Suppressor macrophage (primary cell): ENCODE measurements around the gene GSTT2.
"Not testable (repeated sequence)": the region's sequence is repeated elsewhere in the genome, so short reads cannot be mapped to it uniquely, and the experiment has no call there.

ENCODE experiments used
- DNase-seq, 4 experiments: peaks; one replicate each; pipeline ENCODE4 v3.0.0-alpha.2; 2020 to 2022

The GSTT2 gene

GRCh38 chr22:23974836-23975352, 5.0 kb upstream of the GSTT2 start:
- not testable (repeated sequence) for DNase-seq

GRCh38 chr22:23977304-23977703, 2.6 kb upstream of the GSTT2 start:
- DNase-seq = not testable (repeated sequence)

GRCh38 chr22:23980567-23980966, 633 bp downstream of the GSTT2 start:
- not testable (repeated sequence) for DNase-seq

DNA sequence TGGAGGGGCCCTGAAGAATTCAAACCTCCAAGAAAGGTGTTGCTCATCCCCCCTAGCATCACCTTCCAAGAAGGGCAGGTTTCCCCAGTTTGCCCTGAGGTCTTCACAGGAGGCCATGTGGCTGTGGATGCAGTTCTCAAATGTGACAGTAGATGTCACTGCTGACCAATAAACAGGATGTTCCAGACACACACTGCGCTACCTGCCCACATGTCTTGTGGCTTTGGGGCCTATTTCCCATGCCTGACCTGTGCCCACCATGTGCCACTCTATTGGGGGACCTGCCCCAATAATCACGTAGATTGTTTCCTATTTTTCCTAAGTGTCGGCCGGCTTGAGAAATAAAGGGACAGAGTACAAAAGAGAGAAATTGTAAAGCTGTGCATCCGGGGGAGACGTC, 4.5 kb downstream of the GSTT2 start:
- DNase-seq = peak in 3 of 4 experiments; percentile 22 to 69 (median 55)

GRCh38 chr22:23986089-23986488, 6.2 kb downstream of the GSTT2 start:
- not testable (repeated sequence) for DNase-seq

DNA sequence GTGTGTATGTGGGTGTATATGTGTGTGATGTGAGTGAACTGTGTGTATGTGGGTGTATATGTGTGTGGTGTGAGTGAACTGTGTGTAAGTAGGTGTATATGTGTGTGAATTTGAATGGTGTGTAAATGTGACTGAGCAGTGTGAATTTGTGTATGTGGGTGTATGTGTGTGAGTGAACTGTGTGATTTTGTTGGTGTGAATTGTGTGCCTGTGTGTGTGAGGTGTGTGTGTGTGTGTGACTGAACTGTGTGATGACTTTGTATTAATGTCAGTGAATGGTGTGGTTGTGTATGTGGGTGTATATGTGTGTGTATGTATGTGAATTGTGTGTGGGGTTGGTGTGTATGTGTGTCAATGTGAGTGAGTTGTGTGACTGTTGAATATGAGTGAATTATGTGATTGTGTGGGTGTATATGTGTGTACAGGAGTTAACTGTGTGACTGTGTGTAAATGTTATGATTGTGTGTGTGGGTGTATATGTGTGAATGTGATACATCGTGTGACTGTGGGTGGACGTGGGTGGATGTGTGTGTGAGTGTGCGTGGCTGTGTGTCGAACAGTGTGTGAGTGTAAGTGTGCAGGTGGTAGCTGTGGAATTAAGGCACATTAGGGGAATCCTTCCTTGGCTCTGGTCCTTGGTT, 6.7 kb downstream of the GSTT2 start:
- DNase-seq = not testable (repeated sequence)

- DNase-seq = peak in 3 of 4 experiments; percentile 27 to 66 (median 30)
These were observed 9.8 kb downstream of the GSTT2 start for GRCh38 chr22:23989583-23990244.

DNA sequence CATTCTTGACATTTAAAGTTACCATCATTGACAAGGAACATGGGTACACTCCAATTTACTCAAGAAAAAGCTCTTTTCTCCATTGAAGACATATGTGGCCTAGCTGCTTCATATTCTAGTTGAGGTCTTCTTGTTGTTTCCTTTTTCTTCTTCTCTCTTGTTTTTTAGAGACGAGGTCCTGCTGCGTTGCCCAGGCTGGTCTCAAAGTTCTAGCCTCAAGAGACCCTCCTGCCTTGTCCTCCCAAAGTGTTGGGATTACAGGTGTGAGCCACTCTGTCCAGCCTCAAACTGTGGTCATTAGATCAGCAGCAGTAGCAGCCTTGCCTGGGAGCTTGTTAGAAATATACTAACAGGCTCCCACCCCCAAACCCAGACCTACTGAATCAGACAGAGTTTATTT, 13.1 kb downstream of the GSTT2 start:
- DNase-seq = not testable (repeated sequence)

DNA sequence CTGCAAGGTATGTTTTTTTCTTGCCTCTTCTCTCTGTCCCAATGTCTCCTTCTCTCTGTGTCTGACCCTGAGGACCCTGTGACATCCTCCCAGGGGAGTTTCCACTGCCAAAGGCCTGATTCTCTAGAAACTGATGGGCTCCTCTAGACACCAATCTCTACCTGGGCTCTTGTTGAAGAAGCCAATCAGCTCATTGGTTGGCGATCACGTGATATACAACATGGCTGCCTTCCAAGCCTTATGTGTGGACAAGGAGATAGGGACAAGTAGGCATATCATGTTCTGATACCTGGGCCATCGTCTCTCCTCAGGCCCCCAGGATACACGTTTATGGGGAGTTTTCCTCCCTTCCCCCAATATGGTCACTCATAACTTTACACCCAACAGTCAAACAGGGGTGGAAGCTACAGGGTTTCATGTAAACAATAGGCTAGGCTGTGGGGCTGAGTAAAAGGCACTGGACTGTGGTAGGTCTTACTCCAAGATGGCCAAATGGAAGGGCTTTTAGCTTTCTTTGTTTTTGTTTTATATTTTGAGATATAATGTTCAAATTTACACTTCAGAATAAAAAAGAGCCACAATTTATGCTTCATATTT, 13.7 kb downstream of the GSTT2 start:
- DNase-seq = not testable (repeated sequence)

- DNase-seq = no peak
These were observed 17.2 kb downstream of the GSTT2 start for GRCh38 chr22:23997092-23997491.

DNA sequence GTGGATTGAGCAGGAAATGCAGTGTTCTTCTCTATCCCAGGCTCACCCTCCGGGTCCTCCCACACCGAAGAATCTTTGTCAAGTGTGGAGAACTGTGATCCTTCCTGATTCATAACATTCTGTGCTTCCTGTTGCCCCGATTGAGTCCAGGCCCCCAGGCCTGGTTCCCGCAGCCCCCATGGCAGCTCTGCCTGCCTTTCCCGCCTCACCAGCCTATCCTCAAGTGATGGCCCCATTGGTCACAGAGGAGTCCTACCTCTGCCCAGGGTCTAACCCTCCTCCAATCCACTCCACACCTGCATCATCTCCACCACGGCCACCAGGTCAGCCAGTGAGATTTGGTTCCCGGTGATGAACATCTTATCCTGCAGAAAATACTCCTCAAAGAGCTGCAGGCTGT, 19.8 kb downstream of the GSTT2 start:
- DNase-seq = not testable (repeated sequence)

DNA sequence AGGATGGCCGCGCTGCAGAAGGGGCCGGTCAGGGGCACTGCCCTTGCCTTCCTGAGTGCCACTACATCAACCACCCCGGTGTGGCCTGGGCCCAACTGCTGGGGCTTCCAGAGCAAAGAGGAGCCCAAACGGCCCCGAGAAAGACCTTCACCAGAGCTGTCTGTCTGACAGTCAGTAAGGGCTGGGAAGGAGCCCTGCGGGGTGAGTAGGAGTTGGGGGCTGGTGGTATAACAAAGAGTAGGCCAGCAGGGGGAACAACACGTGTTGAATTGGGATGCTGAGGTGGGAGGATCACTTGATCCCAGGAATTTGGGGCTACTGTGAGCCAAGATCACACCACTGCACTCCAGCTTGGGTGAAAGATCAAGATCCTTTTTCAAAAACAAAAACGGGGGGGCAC, 21.4 kb downstream of the GSTT2 start:
- DNase-seq = no peak

- DNase-seq = no peak
These were observed 22.3 kb downstream of the GSTT2 start for GRCh38 chr22:24002272-24002671.

DNA sequence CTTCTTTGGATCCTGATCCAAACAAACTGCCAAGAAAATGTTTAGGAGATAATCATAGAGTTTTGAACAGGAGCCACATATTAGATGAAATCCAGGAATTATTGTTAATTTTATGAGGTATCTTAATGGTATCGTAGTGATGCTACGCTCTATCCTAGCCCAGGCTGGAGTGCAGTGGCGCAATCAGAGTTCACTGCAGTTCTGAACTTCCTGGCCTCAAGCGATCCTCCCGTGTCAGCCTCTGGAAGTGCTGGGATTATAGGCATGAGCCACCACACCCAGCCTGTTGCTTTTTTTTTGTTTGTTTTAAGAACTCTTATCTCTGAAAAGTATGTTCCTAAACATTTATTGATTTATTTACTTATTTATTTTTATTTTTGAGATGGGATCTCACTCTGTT, 22.9 kb downstream of the GSTT2 start:
- DNase-seq = no peak

DNA sequence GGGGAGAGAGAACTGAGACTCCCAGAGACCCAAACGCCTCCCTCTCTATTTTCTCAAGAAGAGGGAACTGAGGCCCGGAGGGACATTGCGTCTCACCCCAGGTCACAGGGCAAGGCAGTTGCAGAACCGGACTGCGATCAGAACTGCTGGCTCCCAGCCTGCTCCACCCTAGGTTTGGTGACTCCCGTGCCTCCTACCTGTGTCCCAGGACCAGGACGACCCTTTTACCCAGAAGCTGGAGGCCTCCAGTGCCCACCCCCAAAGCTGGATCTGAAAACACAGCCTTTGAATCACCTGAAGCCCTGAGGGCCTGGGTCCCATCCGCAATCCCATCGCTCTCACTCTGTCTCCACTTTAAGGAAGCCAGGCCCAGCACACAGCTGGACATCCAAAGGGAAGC, 24.0 kb downstream of the GSTT2 start:
- no peak for DNase-seq

DNA sequence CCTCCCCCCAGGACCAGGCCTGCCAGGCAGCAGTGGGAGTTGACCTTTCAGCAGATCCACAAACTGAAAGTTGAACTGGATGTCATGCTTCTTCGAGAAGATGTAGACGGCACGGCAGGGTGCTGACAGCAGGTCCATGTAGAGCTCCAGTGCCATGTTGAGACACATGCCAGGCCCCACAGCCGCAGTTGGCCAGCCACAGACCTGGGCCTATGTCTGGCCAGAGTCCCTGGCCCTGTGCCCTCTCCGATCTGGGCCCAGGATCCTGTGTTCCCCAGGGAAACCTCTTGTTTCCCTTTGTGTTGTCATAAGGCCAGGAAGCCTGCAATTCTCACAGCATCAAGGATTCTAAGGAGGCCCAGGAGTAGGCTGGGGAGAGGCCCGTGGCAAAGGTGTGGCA, 25.3 kb downstream of the GSTT2 start, which contains the start of gene GSTT4:
Gene GSTT4, minus strand, starts transcription at position 253 of the 400 bp plus-strand sequence. Its CDS starts 97 bp downstream, at position 156.
- DNase-seq = no peak

- no peak for DNase-seq
These were observed 26.4 kb downstream of the GSTT2 start for GRCh38 chr22:24006207-24006913.

GRCh38 chr22:24006914-24007214, 26.9 kb downstream of the GSTT2 start:
- no peak for DNase-seq

DNA sequence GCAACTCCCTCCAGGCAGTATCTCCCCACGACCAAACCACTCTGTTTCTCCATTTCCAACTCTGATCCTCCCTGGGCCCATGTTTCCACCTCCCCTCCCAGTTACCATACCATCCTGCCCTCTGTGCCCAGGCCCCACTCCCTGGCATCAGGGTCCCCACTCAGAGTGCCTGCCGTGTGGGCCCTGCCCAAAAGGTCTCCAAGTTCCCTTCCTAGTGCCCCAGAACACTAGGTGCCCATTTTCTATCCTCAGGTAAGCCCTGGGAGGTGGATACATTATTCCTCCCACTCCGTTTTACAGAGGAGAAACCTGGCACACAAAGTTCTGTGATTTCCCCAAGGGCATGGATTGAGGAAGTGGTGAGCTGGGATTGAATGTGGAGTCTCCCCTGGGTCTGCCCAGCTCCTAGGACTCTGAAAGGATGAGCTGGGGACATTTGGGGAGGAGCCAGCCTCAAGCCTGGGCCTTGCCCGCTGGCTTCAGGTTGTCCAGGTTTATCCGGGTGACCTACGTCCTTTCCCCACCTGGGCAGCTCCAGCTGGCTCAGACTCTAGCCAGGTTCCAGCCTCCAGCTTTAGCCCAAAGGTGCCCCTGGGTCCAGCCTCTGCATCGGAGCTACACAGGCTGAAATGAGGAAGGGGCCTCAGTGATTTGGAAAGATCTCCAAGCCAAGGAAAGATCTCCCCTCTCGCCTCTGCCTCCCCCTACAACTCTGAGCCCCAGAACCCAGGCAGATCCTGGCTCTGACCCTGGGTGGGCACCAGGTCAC, 27.5 kb downstream of the GSTT2 start:
- DNase-seq = no peak

DNA sequence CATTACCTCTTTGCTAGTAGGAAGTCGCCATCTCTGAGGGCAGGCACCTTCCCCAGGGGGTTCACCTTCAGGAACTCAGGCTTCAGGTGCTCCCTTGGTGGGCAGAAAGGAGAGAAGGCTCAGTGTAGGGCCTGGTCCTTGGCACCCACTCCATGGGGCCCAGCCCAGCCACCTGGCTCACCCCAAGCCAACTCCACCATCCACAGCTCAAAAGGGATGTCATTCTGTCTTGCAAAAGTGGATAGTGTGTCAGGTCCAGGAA, 28.0 kb downstream of the GSTT2 start:
- no peak for DNase-seq

DNA sequence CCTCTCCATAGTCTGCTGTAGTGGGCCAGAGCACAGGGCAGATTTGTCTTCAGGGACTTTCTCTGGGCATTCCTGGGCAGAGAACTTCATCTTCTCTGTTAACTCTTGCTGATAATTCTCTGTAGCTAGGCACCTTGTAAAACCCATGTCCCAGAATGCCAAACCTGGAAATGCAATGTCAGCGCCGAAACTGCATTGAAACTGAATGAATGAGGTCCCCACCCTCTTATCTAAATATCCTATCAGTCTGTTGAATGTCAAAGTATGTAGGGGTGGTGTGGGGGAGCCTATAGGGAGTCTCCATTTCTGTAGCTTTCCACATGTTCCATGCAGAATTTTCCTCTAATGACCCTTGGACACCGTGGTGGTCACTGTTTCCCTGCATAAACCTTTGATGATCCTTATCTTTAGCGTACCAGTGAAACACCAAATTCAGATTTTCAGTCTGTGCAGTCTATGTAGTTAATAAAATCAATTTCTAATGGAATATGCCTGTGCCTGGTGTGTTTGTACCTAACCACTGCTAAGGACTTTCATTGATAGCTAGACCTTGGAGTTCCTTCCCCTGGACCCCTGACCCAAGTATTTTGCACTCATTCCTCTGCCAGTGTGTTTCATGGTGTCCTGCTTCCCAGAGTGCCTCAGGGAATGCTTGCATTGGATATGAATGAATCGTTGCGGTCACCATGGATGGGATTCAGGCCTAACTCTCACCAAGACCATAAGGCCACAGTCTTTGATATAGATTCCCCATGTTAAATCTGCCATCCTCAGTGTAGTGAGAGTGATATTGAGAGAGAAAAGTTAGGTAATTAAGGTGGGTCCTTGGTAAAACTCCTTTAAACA, 28.7 kb downstream of the GSTT2 start:
- no peak for DNase-seq
